ENCODE data around the gene CPHXL.

- TF ChIP-seq REST (IDR thresholded peaks at IDR 0.05; ENCODE audit: insufficient read depth in 1 of 2, low read depth in 2 of 2, low read length in 1 of 2) = no peak
- TF ChIP-seq CTCF (IDR thresholded peaks at IDR 0.05) = no peak
Measured at GRCh38 chr16:75754141-75754540, 27.9 kb upstream of the CPHXL start.
